Measurements from ENCODE around the gene PLCXD3. TPM values are rescaled to one million over a fixed set of nuclear protein-coding genes. Genes with fewer than 3 reads are reported as not detected.

The PLCXD3 gene
- total and polyA plus RNA-seq, 12 donors: 25.4 to 104 (median 51.6) TPM

GRCh38 chr5:41432481-41433253 is 77.7 kb downstream of the PLCXD3 start:
- TF ChIP-seq CTCF (IDR thresholded peaks at IDR 0.05): no peak
- Histone ChIP-seq H3K9me3 (no peaks in the 10 kb centered on the region), H3K4me1 (peaks cover 0 to 33% (median 11%) of the 10 kb centered on the region in 9 donors)

GRCh38 chr5:41427505-41427904 is 82.9 kb downstream of the PLCXD3 start:
- TF ChIP-seq CTCF (IDR thresholded peaks at IDR 0.05): no peak
- peaks cover 0 to 26% (median 7%) of the 10 kb centered on the region in 9 donors for H3K4me1 ChIP-seq
- no peak overlapping the region for H3K4me3 ChIP-seq
- H3K36me3 ChIP-seq: no peaks in the 10 kb centered on the region
- peak overlapping the region in 2 of 10 donors; percentile 7 to 30 for H3K27ac ChIP-seq
- WGBS, 2 donors: 34 to 38% methylated on average over 1 of the region's 1 CpG
- intact Hi-C loops (cut with DNase I): no loop called here
- H3K27me3 ChIP-seq: no peaks in the 10 kb centered on the region
- DNase-seq (no peak), ATAC-seq (peak in 1 of 8 donors; percentile 41)
- H3K9me3 ChIP-seq: no peaks in the 10 kb centered on the region

More at GRCh38 chr5:41432481-41433253, 77.7 kb downstream of the PLCXD3 start:
- DNase-seq (no peak), ATAC-seq (peak in 1 of 8 donors; percentile 13)
- 71 to 75% methylated on average over 5 of the region's 5 CpGs for WGBS, 2 donors
- H3K36me3 ChIP-seq: no peaks in the 10 kb centered on the region
- H3K27ac ChIP-seq: no peak overlapping the region
- H3K4me3 ChIP-seq: no peak overlapping the region
- intact Hi-C loops (cut with DNase I): no loop called here
- H3K27me3 ChIP-seq: no peaks in the 10 kb centered on the region

- 58% methylated on average over 3 of the region's 3 CpGs for WGBS, 2 donors
- H3K27me3 ChIP-seq: no peaks in the 10 kb centered on the region
- DNase-seq (no peak), ATAC-seq (no peak)
- H3K36me3 ChIP-seq: no peaks in the 10 kb centered on the region
- H3K4me1 ChIP-seq: peaks cover 0 to 20% (median 7%) of the 10 kb centered on the region in 9 donors
- no peaks in the 10 kb centered on the region for H3K9me3 ChIP-seq
- H3K4me3 ChIP-seq: no peak overlapping the region
- intact Hi-C loops (cut with DNase I): no loop called here
- TF ChIP-seq CTCF (IDR thresholded peaks at IDR 0.05): no peak
- H3K27ac ChIP-seq: peak overlapping the region in 2 of 10 donors; percentile 20 to 27
These were observed 84.7 kb downstream of the PLCXD3 start for GRCh38 chr5:41425736-41426135.

GRCh38 chr5:41420492-41421067 is 89.8 kb downstream of the PLCXD3 start:
- intact Hi-C loops (cut with DNase I): no loop called here
- ATAC-seq: peak in 3 of 8 donors; percentile 47 to 50 (median 49)
- Histone ChIP-seq H3K9me3 (no peaks in the 10 kb centered on the region), H3K27me3 (no peaks in the 10 kb centered on the region), H3K27ac (peak overlapping the region in 7 of 10 donors; percentile 23 to 57 (median 36)), H3K36me3 (no peaks in the 10 kb centered on the region), H3K4me1 (peaks cover 0 to 20% (median 5%) of the 10 kb centered on the region in 9 donors), H3K4me3 (no peak overlapping the region)
- 40 to 66% methylated on average over 3 of the region's 3 CpGs for WGBS, 2 donors
- TF ChIP-seq CTCF (IDR thresholded peaks at IDR 0.05): no peak
- DNase-seq: no peak
